Neural progenitor cell (in vitro differentiated cells): ENCODE measurements around the gene TPBGL. TPM values are rescaled to one million over a fixed set of nuclear protein-coding genes. Genes with fewer than 3 reads are reported as not detected.

Source experiments
- DNase-seq: peaks from one replicate; pipeline ENCODE4 v3.0.0-alpha.2; 2016; ENCODE audit warnings: low spot score
- H2AFZ ChIP-seq: fragments of 200-600 bp; sonication (generic); replicated peaks from 2 replicates; pipeline ENCODE4 v1.6.1; 2016; ENCODE audit warnings: antibody characterized with exemption
- H3F3A ChIP-seq: fragments of 200-600 bp; sonication (generic); 2 replicates; pipeline ENCODE4 v1.6.1; 2016; ENCODE audit warnings: antibody characterized with exemption, low read depth
- H3K27ac ChIP-seq: fragments of 200-600 bp; sonication (generic); 2 replicates; pipeline ENCODE4 v1.5.1; 2016; ENCODE audit warnings: mild to moderate bottlenecking
- H3K27me3 ChIP-seq: fragments of 200-600 bp; sonication (generic); 2 replicates; pipeline ENCODE4 v1.6.1; 2016; ENCODE audit warnings: mild to moderate bottlenecking, moderate library complexity
- H3K36me3 ChIP-seq: fragments of 200-600 bp; sonication (generic); 2 replicates; pipeline ENCODE4 v1.5.1; 2016
- H3K4me1 ChIP-seq: fragments of 200-600 bp; sonication (generic); 2 replicates; pipeline ENCODE4 v1.6.1; 2016; ENCODE audit warnings: mixed run types
- H3K4me2 ChIP-seq: fragments of 200-600 bp; sonication (generic); 2 replicates; pipeline ENCODE4 v1.6.1; 2016
- H3K4me3 ChIP-seq: fragments of 200-600 bp; sonication (generic); 2 replicates; pipeline ENCODE4 v1.5.1; 2016
- H3K79me2 ChIP-seq: fragments of 200-600 bp; sonication (generic); 2 replicates; pipeline ENCODE4 v1.6.1; 2016; ENCODE audit warnings: low read depth
- H3K9ac ChIP-seq: fragments of 200-600 bp; sonication (generic); 2 replicates; pipeline ENCODE4 v1.6.1; 2016
- H3K9me3 ChIP-seq: fragments of 200-600 bp; sonication (generic); 2 replicates; pipeline ENCODE4 v1.5.1; 2016; ENCODE audit warnings: low read depth
- H4K20me1 ChIP-seq: fragments of 200-600 bp; sonication (generic); 2 replicates; pipeline ENCODE4 v1.6.1; 2016; ENCODE audit warnings: low read depth
- H3K27ac Mint-ChIP-seq: 3 replicates; pipeline ENCODE4 v1.8.0; 2021; ENCODE audit warnings: mixed read lengths
- H3K27me3 Mint-ChIP-seq: 2 replicates; pipeline ENCODE4 v1.8.0; 2022; ENCODE audit warnings: low read depth, mild to moderate bottlenecking, inconsistent platforms, moderate library complexity, mixed read lengths; ENCODE audit not compliant: insufficient read depth
- H3K36me3 Mint-ChIP-seq: 3 replicates; pipeline ENCODE4 v1.8.0; 2021; ENCODE audit warnings: mixed read lengths
- H3K4me1 Mint-ChIP-seq: 3 replicates; pipeline ENCODE4 v1.8.0; 2021; ENCODE audit warnings: mixed read lengths
- H3K4me3 Mint-ChIP-seq: 3 replicates; pipeline ENCODE4 v1.8.0; 2021; ENCODE audit warnings: mild to moderate bottlenecking, moderate library complexity, mixed read lengths
- H3K9me3 Mint-ChIP-seq: 3 replicates; pipeline ENCODE4 v1.8.0; 2020; ENCODE audit warnings: mixed read lengths
- CTCF ChIP-seq: fragments of 200-600 bp; sonication (generic); IDR thresholded peaks from 2 replicates; pipeline ENCODE4 v1.5.1; 2017; ENCODE audit warnings: antibody characterized with exemption, mild to moderate bottlenecking
- EZH2 ChIP-seq: fragments of 200-600 bp; sonication (generic); IDR thresholded peaks from 2 replicates; pipeline ENCODE4 v1.6.1; 2017; ENCODE audit warnings: antibody characterized with exemption, mild to moderate bottlenecking, moderate library complexity
- EZH2phosphoT487 ChIP-seq: fragments of 200-600 bp; sonication (generic); IDR thresholded peaks from 2 replicates; pipeline ENCODE4 v1.6.1; 2017; ENCODE audit warnings: antibody characterized with exemption
- total RNA-seq: library from RNA; depleted of rRNA; stranded (reverse); fragments of >200 nt; gene quantifications from 2 replicates; pipeline ENCODE4 v1.2.3, GENCODE V29; 2015; ENCODE audit warnings: low replicate concordance

Gene TPBGL
- total RNA-seq, 1 donor from 2014 or later = not detected

GRCh38 chr11:75277211-75277805 is 36.7 kb downstream of the TPBGL start:
- H3K36me3 ChIP-seq = no peaks in the 10 kb centered on the region
- H3K79me2 ChIP-seq = no peaks in the 10 kb centered on the region
- no peak overlapping the region for H3K9ac ChIP-seq
- H4K20me1 ChIP-seq = no peaks in the 10 kb centered on the region
- H3K9me3 Mint-ChIP-seq = no peaks in the 10 kb centered on the region
- no peak overlapping the region for H3K4me3 ChIP-seq
- H2AFZ ChIP-seq = no peak overlapping the region
- H3F3A ChIP-seq = no peaks in the 10 kb centered on the region
- no peaks in the 10 kb centered on the region for H3K36me3 Mint-ChIP-seq
- no peak for TF ChIP-seq CTCF
- no peak for TF ChIP-seq EZH2
- no peak for TF ChIP-seq EZH2phosphoT487
- peaks cover 10% of the 10 kb centered on the region for H3K27me3 Mint-ChIP-seq
- no peak for DNase-seq
- no peaks in the 10 kb centered on the region for H3K27me3 ChIP-seq
- H3K4me3 Mint-ChIP-seq = no peak overlapping the region
- no peaks in the 10 kb centered on the region for H3K4me1 ChIP-seq
- H3K4me1 Mint-ChIP-seq = peaks cover 3% of the 10 kb centered on the region
- no peaks in the 10 kb centered on the region for H3K9me3 ChIP-seq
- no peak overlapping the region for H3K27ac Mint-ChIP-seq
- no peak overlapping the region for H3K27ac ChIP-seq
- no peak overlapping the region for H3K4me2 ChIP-seq

- Mint-ChIP-seq H3K9me3 (no peaks in the 10 kb centered on the region), H3K4me3 (no peak overlapping the region), H3K27ac (no peak overlapping the region), H3K27me3 (peaks cover 10% of the 10 kb centered on the region), H3K4me1 (peaks cover 3% of the 10 kb centered on the region), H3K36me3 (no peaks in the 10 kb centered on the region)
- H3K4me2 ChIP-seq = no peak overlapping the region
- H3K27ac ChIP-seq = no peak overlapping the region
- H3K9ac ChIP-seq = no peak overlapping the region
- no peaks in the 10 kb centered on the region for H3K27me3 ChIP-seq
- no peaks in the 10 kb centered on the region for H3K4me1 ChIP-seq
- no peaks in the 10 kb centered on the region for H3K9me3 ChIP-seq
- no peaks in the 10 kb centered on the region for H3F3A ChIP-seq
- no peaks in the 10 kb centered on the region for H4K20me1 ChIP-seq
- no peak for DNase-seq
- no peaks in the 10 kb centered on the region for H3K79me2 ChIP-seq
- H3K36me3 ChIP-seq = no peaks in the 10 kb centered on the region
- TF ChIP-seq EZH2 = no peak
- TF ChIP-seq EZH2phosphoT487 = no peak
- no peak for TF ChIP-seq CTCF
- no peak overlapping the region for H2AFZ ChIP-seq
- H3K4me3 ChIP-seq = no peak overlapping the region
These were observed 37.6 kb downstream of the TPBGL start for GRCh38 chr11:75277991-75278790.

- no peaks in the 10 kb centered on the region for H3F3A ChIP-seq
- no peaks in the 10 kb centered on the region for H4K20me1 ChIP-seq
- DNase-seq = peak; percentile 41
- no peaks in the 10 kb centered on the region for H3K9me3 ChIP-seq
- H3K36me3 Mint-ChIP-seq = no peaks in the 10 kb centered on the region
- H2AFZ ChIP-seq = no peak overlapping the region
- no peak overlapping the region for H3K4me3 ChIP-seq
- no peak overlapping the region for H3K4me3 Mint-ChIP-seq
- H3K79me2 ChIP-seq = no peaks in the 10 kb centered on the region
- no peak overlapping the region for H3K27ac ChIP-seq
- H3K27me3 Mint-ChIP-seq = peaks cover 11% of the 10 kb centered on the region
- H3K4me1 ChIP-seq = no peaks in the 10 kb centered on the region
- H3K36me3 ChIP-seq = no peaks in the 10 kb centered on the region
- TF ChIP-seq CTCF (no peak), EZH2phosphoT487 (no peak), EZH2 (no peak)
- peaks cover 3% of the 10 kb centered on the region for H3K4me1 Mint-ChIP-seq
- peak overlapping the region; percentile 16 for H3K27ac Mint-ChIP-seq
- no peaks in the 10 kb centered on the region for H3K9me3 Mint-ChIP-seq
- H3K9ac ChIP-seq = no peak overlapping the region
- H3K4me2 ChIP-seq = no peak overlapping the region
- H3K27me3 ChIP-seq = no peaks in the 10 kb centered on the region
These were observed 38.7 kb downstream of the TPBGL start for GRCh38 chr11:75279273-75279672.
